A549 treated with RU486 at 1 μM for 4 hours (cell line): ENCODE data around the gene IL7R. TPM values are rescaled to one million over a fixed set of nuclear protein-coding genes. Genes with fewer than 3 reads are reported as not detected.

Experiments
- total RNA-seq: library from RNA; stranded (reverse); fragments of 200-300 nt; extraction: Qiagen RNA extraction; gene quantifications from 5 replicates; pipeline ENCODE4 v1.2.3, GENCODE V29; 2022; ENCODE audit warnings: low read depth

IL7R gene, protein sequence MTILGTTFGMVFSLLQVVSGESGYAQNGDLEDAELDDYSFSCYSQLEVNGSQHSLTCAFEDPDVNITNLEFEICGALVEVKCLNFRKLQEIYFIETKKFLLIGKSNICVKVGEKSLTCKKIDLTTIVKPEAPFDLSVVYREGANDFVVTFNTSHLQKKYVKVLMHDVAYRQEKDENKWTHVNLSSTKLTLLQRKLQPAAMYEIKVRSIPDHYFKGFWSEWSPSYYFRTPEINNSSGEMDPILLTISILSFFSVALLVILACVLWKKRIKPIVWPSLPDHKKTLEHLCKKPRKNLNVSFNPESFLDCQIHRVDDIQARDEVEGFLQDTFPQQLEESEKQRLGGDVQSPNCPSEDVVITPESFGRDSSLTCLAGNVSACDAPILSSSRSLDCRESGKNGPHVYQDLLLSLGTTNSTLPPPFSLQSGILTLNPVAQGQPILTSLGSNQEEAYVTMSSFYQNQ
- 0.46 to 0.91 TPM (median 0.62 TPM) in 5 replicates for total RNA-seq

DNA sequence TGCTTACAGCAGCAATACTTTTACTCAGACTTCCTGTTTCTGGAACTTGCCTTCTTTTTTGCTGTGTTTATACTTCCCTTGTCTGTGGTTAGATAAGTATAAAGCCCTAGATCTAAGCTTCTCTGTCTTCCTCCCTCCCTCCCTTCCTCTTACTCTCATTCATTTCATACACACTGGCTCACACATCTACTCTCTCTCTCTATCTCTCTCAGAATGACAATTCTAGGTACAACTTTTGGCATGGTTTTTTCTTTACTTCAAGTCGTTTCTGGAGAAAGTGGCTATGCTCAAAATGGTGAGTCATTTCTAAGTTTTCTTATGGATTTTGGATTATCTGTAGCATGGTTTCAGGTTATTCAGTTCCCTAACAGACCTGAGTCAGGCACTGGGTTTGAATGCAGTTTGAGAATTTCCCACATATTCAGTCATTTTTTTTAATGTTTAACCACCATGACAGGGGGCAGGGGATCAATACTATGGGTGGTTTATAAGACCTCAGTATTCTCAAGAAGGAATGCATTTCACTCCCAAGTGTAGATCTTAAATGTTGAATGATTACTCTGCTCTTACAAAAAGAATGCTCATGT is at the start of gene IL7R:
TSS of gene IL7R (plus strand) at position 127 of the 587 bp plus-strand sequence. CDS start at position 214, 87 bp downstream.

Other genes starting within 250 kb of the IL7R start
- gene SPEF2, start 239.0 kb upstream of the IL7R start, total RNA-seq, result 1.4 to 2.2 TPM (median 2.0 TPM) in 5 replicates
- not detected in 5 replicates for gene CAPSL, start 81.7 kb downstream of the IL7R start, total RNA-seq
- not detected in 5 replicates for gene UGT3A1, start 134.5 kb downstream of the IL7R start, total RNA-seq
- gene UGT3A2, start 210.0 kb downstream of the IL7R start, total RNA-seq, result not detected in 5 replicates